Measurements from ENCODE around the gene ZSCAN20.

GRCh38 chr1:33519240-33519884 lies 46.9 kb downstream of the ZSCAN20 start:
- TF ChIP-seq POLR2A (IDR thresholded peaks at IDR 0.05; ENCODE audit: borderline replicate concordance, extremely low read depth, insufficient read depth, insufficient read length) = no peak
- TF ChIP-seq REST (IDR thresholded peaks at IDR 0.05; ENCODE audit: low read depth) = no peak

All from HCT116 (cell line).